ELR (cell line): ENCODE results near the gene SEMA3E.

ENCODE experiments used
- DNase-seq: peaks from one replicate; pipeline ENCODE4 v3.0.0-alpha.2; 2015; ENCODE audit warnings: low read depth

SEMA3E gene

GRCh38 chr7:83347945-83348444 lies 300.9 kb downstream of the SEMA3E start:
- peak; percentile 78 for DNase-seq

- DNase-seq, result no peak
Measured at GRCh38 chr7:83339907-83340306, 309.0 kb downstream of the SEMA3E start.

- DNase-seq, result no peak
Measured at GRCh38 chr7:83338277-83338950, 310.5 kb downstream of the SEMA3E start.

- DNase-seq, result no peak
Measured at GRCh38 chr7:83337050-83337449, 311.9 kb downstream of the SEMA3E start.

- DNase-seq, result no peak
Measured at GRCh38 chr7:83326223-83326622, 322.7 kb downstream of the SEMA3E start.

GRCh38 chr7:83325083-83325482 lies 323.9 kb downstream of the SEMA3E start:
- DNase-seq, result no peak

- no peak for DNase-seq
Measured at GRCh38 chr7:83324596-83324995, 324.3 kb downstream of the SEMA3E start.

- no peak for DNase-seq
Measured at GRCh38 chr7:83321011-83321410, 327.9 kb downstream of the SEMA3E start.

GRCh38 chr7:83313931-83314330 lies 335.0 kb downstream of the SEMA3E start:
- no peak for DNase-seq
